NK-92 treated with Interleukin-12 subunit alpha and Interleukin-12 subunit beta, amount 100 ng/mL, for 24 hours (cell line): Measurements from ENCODE around the gene ITGB2.

ENCODE experiments used
- DNase-seq: peaks from one replicate; lab custom pipeline; 2025; lab: John Stamatoyannopoulos, UW

ITGB2 gene

DNA sequence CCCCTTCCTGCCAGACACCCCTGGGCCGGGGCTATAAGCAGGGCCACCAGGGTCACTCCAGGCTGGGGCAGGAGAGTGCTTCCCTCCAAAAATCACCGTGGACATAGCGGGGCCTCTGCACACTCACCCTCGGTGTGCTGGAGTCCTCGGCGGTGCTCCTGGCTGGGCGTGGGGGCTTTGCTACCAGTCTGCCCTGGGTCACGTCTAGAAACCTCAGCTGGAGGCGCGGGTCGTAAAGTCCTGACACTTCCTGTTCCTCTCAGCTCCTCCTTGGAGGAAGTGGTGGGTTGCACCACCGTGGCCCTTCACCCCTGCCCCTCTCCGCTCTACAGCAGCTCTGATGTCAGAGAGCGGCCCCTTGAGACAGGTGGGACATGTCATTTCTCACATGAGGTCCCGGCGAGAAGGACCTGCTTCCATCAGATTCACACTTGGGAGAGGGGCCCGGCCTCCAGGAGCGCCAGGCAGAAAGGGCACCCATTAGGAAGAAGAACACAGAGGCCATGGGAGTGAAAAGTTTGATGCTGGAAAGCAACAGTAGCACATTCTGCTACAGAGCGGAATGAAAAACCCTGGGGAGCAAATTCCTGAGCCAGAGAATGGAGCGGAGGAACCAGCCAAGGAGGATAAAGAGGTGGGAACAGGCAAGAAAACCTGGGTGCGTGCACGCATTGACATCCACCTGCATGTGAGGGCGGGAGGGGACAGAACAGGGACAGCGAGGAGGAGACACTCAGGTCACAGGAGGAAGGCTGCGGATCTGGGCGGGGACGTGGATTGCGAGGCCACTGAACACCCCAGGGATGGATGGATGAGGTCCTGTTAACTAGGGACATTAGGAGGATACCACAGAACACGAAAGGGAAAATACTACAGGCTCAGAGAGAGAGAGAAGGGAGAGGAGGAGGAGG lies at the start of gene ITGB2:
TSS of gene ITGB2 (minus strand) at position 206 of the 911 bp plus-strand sequence. CDS start 10,117 bp downstream, outside the sequence.
- DNase-seq, result peak; percentile 93

DNA sequence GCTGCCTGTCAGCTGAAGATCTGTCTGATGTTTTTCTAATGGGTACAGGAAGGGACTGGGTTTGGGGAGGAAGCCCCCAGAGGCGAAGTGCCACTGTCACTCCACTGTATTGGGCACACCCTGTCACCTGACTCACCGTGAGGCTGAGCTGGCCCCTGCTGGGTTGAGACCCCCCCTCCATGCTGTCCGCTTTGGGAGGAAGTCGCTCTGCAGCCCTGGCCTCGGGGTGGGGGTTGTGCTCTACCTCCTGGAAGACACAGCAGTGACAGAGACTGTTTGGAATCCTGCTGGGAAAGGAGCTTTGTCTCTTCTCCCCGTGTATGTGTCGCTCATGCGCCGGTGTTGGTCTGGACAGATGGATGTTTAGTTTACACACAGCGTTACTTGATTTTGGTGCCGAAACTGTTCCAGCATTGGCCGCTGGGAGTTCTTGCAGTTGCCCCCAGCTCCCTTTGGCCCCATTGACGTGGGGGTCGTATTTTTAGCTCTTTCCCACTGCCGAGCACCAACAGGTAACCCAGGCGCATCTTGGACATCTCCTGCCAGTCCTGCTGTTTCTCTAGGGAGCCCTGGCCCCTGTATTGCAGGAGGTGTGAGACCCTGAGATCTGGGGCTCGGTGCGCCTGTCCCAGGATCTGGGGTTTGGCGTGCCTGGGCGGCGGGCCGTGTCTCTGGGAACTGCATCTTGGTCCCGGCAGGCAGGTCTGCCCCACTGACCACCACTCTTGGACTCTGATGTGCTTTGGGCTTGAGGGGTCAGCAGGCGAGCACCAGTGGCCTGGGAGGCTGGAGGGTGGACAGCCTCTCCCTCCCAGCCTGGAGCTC lies 49.4 kb upstream of the ITGB2 start:
- DNase-seq, result no peak

DNA sequence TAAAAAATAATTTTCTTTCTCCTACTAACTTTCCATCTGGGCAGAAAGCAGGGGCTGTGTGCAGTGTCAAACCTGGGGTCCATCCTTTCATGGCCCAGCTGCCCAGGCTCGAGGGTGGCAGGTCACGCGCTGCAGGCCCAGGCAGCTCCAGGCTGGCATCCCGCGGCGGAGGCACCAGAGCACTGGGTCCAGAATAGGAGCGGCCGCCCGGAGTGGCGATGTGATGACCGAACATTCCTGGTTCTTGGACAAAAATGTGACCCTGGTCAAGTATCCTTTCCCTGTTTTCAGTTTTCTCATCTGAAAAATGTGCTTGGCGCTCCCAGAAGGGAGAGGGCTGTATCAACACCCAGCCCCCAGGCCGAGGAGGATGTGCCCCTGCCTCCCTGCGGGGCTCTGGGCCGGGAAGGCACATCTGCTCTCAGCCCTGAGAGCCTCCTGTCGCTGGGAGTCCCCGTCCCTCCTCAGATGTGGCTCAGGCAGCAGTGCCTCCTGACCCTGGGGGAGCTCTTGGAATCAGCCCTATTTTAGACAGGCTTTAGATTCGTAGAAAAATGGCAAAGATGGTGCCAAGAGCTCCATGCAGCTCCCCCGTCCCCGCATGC lies 48.5 kb upstream of the ITGB2 start:
- no peak for DNase-seq

DNA sequence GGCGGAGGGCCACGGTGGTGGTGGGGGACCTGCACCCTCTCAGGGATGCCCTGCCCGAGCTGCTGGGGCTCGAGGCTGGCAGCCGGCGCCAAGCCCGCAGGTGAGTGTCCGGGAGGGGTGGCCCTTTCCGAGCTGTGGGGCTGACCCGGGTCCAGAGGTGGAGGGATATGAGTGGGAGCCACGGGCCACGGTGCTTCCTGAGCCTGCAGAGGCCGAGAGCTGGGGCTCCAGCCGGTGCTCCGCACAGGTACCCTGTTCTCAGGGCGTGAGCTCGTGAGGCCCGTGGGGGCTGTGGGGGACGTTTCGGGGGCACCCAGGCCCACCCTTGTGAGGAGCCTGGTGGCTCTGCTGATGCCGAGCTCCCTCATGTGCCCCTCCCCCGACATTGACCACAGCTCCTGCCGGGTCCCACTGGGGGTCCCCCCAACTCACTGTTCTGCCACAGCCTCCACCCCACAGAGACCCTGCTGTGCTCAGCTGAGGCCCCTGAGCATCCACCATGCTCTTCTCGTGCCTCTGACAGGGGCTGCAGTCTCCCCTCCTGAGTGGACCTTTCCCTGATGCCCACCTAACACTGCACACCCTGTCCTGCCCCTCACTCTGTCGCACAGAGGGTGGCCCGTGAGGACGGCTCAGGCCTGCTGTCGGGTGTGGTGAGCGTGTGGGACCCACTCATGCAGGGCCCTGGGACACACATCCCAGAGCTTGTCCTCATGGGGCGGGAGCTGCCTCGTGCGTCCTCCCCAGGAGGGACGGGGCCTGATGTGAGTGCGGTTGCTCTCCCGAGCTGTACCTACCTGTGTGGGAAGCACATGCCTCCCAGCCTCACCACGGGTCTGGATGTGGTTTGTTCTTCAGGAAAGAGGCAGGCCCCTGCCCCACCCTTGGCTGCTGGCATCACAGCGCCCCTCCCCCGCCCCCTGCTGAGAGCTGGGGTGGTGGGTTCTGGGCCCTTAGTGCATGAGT lies 46.7 kb upstream of the ITGB2 start:
- no peak for DNase-seq

DNA sequence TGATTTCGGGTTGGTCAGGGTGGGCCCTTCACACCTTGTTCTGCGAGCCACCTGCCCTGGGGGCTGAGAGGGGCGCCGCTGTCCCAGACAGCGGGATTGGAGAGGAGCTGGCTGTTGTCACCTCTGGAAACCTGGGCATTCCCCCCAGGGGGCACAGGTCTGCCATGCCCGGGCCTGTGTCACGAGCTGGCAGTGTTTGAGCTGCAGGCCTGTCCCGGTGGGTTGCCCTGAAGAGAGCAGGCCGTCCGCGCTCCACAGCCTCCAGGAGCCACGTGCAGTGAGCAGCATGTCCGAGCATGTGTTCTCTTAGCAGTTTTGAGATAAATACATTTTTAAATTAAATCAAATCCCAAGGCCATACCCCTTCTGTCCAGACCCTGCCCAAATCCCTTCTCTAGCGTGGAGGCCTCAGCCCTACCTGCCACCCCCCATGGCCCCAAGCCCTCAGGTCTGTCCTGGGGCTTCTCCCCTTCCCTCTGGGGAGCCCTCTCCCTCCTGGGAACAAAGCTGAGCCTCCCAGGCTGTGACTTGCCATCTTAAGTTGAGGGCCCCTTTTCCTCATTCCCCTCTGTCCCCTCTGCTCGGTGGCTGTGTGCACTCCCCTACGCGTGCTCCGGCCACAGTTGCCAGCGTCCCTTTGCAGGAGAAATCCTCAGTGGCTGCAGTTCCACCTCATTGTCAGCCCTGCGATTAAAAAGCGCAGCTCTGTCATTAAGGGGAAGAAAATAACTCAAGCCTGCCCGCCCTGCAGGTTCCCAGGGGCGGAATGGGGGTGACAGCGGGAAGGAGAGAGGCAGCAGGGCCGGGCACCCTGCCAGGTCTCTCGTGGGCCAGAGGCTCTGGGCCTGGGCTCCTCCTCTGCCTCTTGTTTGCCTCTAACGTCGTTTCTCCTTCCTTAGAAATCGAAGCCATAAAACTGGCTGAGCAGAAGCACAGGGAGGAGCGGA lies 45.7 kb upstream of the ITGB2 start:
- DNase-seq, result no peak

DNA sequence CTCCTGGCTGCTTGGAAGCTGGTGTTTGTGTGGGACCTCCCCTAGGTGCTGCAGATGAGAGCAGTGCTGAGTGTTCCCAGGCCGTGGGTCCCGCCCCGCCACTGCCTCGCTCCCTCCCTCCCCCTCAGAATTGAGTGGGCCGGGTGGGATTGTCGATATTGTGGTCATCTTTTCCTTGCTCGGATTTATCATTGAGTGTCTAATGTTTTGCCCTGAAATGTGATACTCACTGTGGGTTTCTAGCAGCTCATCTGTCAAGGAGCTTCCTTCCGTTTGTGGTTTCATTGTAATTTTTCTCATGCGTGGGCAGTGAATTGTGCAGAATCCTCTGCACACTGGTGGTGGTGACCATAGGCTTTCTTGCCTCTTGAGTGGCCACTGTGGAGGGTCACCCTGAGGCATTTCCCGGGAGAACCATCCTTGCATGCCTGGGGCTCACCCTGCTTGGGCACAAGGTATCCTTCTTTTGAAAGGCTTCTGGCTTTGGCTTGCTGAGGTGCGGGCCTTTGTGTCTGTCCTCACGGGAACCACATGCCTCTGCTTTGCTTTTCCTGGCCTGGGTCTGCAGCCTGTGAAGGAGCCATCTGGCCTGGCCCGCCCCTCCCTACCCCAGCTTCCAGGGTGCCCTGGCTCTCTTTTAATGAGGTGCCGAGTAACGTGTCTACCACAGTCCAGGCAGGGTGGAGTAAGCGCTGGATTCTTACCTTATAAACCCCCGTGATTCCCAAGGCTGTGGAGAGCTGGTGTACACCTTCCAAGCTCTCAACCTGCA lies 44.7 kb upstream of the ITGB2 start:
- no peak for DNase-seq

DNA sequence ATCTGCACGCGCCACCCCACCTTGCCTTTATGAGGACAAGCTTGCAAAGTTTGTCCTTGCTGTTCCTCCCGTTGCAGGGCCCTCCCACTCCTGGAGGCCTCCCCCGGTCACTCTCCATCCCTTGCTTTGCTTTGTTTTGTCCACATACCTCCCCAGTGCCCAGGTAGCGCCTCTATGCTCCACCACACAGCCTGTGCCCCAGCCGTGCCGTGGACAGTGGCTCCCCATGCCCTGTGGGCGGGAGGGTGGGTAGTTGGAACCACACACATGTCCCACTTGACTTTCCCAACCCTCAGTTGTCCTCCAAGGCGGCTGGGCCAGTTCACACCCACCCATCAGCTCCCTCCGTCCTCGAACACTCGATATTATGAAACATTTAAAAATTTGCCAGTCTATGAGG lies 43.7 kb upstream of the ITGB2 start:
- no peak for DNase-seq

DNA sequence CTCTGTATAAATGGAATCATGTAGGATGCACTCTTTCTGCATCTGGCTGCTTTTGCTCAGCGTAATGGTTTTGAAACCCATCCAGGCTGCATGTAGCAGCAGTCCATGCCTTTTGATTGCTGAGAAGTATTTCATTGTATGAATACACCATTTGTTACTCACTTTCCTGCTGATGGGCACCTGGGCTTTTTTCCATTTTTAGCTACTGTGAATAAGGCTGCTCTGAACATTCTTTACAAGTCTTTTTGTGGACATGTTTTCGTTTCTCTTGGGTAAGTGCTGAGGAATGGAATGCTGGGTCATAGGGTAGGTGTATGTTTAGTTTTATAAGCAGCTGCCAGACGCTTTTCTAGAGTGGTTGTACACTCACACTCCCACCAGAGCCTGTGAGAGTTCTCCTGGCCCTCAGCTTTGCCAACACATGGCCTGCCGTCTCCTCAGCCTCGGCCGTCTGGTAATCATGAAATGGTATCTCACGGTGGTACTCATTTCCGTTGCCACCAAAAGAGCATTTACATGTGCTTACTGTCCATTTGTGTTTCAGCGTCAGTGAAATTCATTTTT lies 41.8 kb upstream of the ITGB2 start:
- DNase-seq, result no peak

DNA sequence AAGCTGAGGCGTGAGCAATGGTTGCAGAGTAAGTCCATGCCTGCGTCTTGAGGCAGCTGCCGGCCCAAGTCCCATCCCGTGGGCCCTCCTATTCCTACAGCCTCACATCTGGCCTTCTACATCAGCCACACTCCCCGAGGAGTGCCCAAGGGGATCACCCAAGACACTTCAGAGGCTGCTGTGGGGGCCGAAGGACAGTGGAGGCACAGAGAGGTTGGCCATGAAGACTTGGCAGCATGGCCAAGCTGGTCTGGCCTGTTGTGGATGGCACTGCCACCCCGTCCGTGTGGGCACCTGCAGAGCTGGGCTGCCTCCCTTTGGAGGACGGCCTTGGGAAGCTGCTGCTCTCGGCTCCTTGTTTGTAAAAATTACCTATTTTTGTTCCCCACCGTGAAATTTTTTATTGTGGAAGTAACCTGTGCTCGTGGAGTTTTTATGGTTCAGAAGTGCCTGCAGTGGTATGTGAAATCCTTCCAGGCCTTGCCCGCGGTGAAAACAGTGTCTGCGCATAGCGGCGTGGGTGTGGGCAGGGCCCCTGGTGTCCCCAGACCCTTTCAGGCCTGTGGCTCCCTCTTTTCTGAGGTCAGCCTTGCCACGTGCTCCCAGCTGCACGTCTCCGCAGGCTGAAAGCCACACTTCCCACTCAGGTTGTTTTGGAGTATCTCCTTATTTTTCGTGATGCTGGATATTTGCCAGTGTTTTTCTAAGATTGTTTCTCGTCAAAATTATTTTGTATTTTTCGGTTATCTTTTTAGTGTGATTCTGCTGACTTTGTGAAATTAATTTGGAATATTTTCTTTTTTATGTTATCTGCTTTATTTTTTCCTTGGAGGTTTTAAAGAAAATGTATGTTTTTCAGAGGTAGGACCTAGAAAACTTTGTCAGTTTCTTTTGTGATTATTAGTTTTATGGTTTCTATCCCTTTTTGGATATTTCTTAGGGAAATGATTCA lies 39.7 kb upstream of the ITGB2 start:
- no peak for DNase-seq

DNA sequence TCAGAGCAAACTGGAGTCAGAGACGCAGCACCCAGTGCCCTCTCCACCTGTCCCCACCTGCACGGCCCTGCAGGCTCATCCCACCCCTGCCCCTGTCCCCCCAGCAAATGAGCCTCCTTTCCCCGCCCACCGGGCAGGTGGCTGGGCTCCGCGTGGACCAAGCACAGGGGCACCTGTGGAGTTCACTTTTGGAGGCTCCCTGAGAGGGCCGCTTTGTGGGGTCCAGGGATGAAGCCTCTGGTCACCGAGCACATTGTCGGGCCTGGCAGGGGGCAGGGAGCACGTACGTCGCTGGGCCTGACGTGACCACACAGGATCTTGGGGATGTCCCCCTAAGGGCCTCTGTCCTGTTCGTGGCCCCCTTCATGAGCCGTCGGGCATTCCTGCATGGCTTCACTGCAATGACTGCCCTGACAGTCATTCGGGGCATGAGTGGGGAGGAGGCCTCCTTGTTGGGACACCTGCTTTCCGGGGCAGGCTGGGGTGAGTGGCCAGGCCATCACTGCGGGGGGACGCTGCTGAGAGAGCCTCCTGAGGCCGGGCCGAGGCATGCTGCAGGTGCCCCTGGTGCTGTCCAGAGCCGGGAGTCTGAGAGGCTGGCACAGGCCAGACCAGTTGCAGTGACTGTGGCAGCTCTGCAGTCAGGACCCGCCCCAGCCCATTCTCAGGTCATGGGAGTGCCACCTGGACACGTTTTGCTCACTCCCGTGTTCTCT lies 38.8 kb upstream of the ITGB2 start:
- DNase-seq, result no peak

DNA sequence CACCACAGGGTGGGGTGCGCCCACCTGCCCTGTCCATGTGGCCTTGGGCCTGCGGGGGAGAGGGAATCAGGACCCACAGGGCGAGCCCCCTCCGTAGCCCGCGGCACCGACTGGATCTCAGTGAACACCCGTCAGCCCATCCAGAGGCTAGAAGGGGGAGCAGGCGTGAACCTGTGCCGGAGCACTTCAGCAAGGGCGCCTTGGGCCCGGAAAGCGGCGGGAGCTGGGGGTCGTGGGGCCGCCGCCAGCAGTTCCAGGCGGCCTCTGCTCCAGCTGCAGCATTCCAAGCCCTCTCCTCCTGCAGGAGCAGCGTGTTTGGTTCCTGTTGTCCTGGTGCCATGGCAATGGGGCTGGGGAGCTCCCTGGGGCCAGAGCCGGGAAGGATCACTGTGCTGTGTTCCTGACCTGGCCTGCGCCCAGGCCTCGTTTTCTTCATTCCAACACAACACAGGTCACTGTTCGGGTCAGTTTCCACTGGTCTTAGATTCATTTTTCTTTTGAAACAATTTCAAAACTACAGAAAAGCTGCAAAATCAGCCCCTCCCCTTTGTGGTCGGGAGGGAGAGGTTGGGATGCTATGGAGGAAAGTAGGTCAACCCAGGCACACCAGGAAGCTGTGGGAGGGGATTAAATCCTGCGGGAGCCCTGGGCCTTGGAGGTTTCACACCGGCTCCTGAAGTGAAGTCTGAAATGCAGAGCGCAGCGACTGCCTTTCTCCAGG lies 37.9 kb upstream of the ITGB2 start:
- DNase-seq, result no peak

DNA sequence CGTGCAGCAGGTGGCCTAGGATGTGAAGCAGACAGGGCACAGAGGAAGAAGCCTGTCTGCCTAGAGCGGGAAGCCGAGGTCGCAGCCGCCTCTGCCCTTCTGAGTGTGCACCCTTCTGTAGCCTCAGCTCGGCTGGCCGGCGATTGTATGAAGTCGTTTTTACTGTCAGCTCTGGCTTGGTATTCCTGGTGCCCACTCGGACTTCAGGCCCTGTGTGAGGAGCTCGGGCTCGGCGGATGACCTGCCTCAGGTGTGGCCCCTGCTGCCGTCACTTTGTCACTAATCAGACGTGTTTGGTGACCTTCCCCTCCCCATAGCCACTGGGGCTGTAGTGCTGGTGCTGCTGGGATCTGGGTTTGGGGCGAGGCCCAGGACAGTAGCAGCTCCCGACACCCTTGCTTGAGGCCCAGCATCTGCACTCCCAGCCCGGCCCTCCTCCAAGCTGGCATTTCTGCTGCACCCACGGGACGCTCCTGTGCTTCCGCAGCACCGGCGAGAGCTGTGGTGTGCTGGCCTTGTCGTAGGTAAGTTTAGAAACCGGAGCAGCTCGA lies 37.3 kb upstream of the ITGB2 start:
- DNase-seq, result no peak

DNA sequence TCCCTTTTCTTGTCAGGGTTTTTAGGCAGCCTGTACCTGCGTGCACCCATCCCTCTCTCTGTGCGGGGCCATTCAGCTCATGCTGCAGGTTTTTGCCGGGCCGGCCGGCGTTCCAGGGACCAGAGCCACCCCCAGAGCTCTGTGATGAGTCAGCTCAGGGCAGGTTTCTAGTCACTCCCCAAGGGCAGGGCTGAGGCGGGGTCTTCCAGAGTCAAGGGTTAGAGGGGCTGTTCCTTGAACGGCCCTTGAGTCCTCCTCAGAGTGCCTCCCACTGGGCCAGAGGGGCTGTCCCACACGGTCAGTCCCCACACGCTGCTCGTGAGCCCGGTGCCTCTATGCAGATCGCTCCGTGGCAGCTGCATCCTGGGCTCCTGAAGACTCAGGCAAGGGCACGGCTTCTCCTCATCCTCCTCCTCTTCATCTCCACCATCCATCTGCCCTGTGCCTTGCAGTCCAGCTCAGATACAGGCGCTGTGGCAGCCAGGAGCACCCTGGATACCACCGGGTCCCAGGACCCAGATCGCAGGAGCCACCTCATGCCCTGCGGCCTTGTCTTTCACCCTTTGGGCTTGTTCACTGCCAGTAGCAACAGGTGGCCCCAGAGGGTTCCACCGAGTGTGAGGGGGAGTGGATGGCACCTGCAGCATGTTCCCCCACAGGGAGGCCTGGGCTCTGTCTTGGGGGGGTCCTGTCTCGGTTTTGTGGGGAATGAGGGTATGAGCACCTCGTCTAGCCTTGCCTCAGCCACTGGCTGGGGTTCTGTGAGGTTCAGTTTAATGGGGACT lies 36.5 kb upstream of the ITGB2 start:
- DNase-seq, result no peak

DNA sequence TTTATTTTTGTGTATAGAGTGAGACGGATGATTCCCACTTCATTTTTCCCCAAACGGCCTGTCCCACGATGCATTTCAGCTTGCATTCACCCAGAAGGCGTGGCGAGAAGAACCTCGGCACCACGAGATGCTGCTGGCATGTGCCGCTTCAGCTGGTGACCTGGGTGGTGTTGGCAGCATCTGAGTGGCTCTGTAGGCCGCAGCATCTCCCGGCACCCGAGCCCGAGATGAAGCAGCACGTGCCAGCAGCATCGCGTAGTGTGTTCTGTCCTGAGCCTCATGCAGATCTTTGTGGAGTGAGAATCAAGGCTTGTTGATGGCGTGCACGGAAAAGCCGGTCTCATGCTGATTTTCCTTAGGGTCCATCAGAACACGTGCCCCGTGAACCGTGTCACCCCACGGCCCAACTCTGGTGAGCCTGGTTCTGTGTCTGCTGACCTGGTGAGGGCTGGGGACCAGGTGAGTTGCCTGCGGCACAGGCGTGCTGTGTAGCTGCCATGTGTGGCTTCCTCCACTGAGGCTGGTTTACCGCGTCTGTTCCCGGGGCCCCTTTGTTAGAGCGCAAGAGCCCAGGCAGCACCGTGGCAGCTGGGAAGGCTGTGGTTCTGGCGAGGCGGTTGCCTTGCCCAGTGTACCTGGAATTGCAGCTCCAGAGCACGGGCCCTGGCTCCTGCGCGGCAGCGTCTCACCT lies 35.8 kb upstream of the ITGB2 start:
- DNase-seq, result no peak

DNA sequence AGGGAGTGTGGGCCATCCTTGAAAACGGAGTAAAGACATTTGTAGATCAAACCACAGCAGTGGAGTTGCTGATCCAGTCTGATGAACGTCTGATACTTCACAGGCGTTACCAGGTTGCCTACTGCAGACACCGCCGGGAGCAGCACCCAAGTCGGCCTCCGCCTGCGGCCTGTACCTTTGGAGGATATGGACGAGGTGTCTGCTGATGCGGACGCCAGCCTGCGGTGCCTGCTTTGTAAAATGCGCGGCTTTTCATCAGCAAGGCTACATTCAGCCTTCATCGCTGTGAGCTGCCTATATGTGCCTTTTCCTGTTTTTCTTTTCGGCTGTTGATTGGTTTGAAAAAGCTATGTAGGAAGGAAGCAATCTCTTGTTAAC lies 35.1 kb upstream of the ITGB2 start:
- DNase-seq, result no peak
